Ramos (cell line): Measurements from ENCODE around the gene RPL36.

ENCODE experiments used
- in situ Hi-C: fragments of 300-500 bp; cut with MboI; formaldehyde crosslinking; loops from one replicate; pipeline ENCODE4 v1.14.3; 2022; ENCODE audit warnings: low sequenced_read_pairs; ENCODE audit not compliant: unreplicated experiment

Gene RPL36

GRCh38 chr19:5672708-5673459 is 17.2 kb upstream of the RPL36 start:
- in situ Hi-C loops: no loop called here

GRCh38 chr19:5673752-5674151 is 16.3 kb upstream of the RPL36 start:
- in situ Hi-C loops: no loop called here

- in situ Hi-C loops: no loop called here
Measured at GRCh38 chr19:5674714-5675113, 15.4 kb upstream of the RPL36 start.

- in situ Hi-C loops: no loop called here
Measured at GRCh38 chr19:5676105-5676771, 13.9 kb upstream of the RPL36 start.

- in situ Hi-C loops: no loop called here
Measured at GRCh38 chr19:5676772-5677105, 13.4 kb upstream of the RPL36 start.

GRCh38 chr19:5677136-5677535 is 13.0 kb upstream of the RPL36 start:
- in situ Hi-C loops: no loop called here

- in situ Hi-C loops: no loop called here
Measured at GRCh38 chr19:5677580-5677979, 12.5 kb upstream of the RPL36 start.

GRCh38 chr19:5678071-5678718 is 11.9 kb upstream of the RPL36 start:
- in situ Hi-C loops: no loop called here

GRCh38 chr19:5679289-5680083 is 10.6 kb upstream of the RPL36 start:
- in situ Hi-C loops: loop anchor here (5.0 kb wide), 1 partner anchor 113 kb away; the partner anchor contains the start of gene DUS3L

GRCh38 chr19:5680084-5680436 is 10.0 kb upstream of the RPL36 start:
- in situ Hi-C loops: loop anchor here (5.0 kb wide), 1 partner anchor 112 kb away; the partner anchor contains the start of gene DUS3L

GRCh38 chr19:5680437-5681368 is 9.4 kb upstream of the RPL36 start, which contains the start of the genes HSD11B1L and MICOS13:
TSS of gene HSD11B1L (plus strand) at chr19:5681027. CDS start at chr19:5684833, 3,806 bp downstream.
TSS of gene MICOS13 (minus strand) at chr19:5680516. CDS start at chr19:5680486, 30 bp downstream.
- in situ Hi-C loops: loop anchor here (5.0 kb wide), 1 partner anchor 112 kb away; the partner anchor contains the start of gene DUS3L

- in situ Hi-C loops: loop anchor here (5.0 kb wide), 1 partner anchor 111 kb away; the partner anchor contains the start of gene DUS3L
Measured at GRCh38 chr19:5681391-5682106, 8.5 kb upstream of the RPL36 start.

GRCh38 chr19:5682107-5682482 is 8.0 kb upstream of the RPL36 start:
- in situ Hi-C loops: loop anchor here (5.0 kb wide), 1 partner anchor 110 kb away; the partner anchor contains the start of gene DUS3L

GRCh38 chr19:5683177-5683886 is 6.8 kb upstream of the RPL36 start:
- in situ Hi-C loops: loop anchor here (5.0 kb wide), 1 partner anchor 109 kb away; the partner anchor contains the start of gene DUS3L

- in situ Hi-C loops: loop anchor here (5.0 kb wide), 1 partner anchor 107 kb away; the partner anchor contains the start of gene DUS3L
Measured at GRCh38 chr19:5684694-5685430, 5.2 kb upstream of the RPL36 start.

GRCh38 chr19:5686326-5686646 is 3.8 kb upstream of the RPL36 start:
- in situ Hi-C loops: no loop called here

- in situ Hi-C loops: no loop called here
Measured at GRCh38 chr19:5686647-5687359, 3.3 kb upstream of the RPL36 start.
